Mesenchymal stem cell (in vitro differentiated cells and primary cell): ENCODE measurements around the gene MRPL30.

Experiments used
- DNase-seq: peaks from one replicate; pipeline ENCODE4 v3.0.0-alpha.2; 2013
- H2AFZ ChIP-seq: one replicate; pipeline ENCODE4 v1.6.1; 2013; ENCODE audit warnings: low read depth, mild to moderate bottlenecking, control low read depth, inconsistent platforms, low read length, moderate library complexity
- H2AK5ac ChIP-seq: 2 replicates; pipeline ENCODE4 v1.6.1; 2013; ENCODE audit warnings: low read length, moderate library complexity, mild to moderate bottlenecking, inconsistent platforms; ENCODE audit not compliant: severe bottlenecking
- H2BK120ac ChIP-seq: one replicate; pipeline ENCODE4 v1.6.1; 2013; ENCODE audit warnings: low read depth, mild to moderate bottlenecking, inconsistent platforms, low read length, moderate library complexity
- H2BK12ac ChIP-seq, 2 experiments: one replicate each; pipeline ENCODE4 v1.6.1; 2013; ENCODE audit warnings: inconsistent platforms in 2 of 2, low read length in 2 of 2, mild to moderate bottlenecking in 2 of 2, moderate library complexity in 2 of 2, control low read depth in 1 of 2
- H2BK15ac ChIP-seq: one replicate; pipeline ENCODE4 v1.6.1; 2013; ENCODE audit warnings: mild to moderate bottlenecking, low read depth, inconsistent platforms; ENCODE audit not compliant: poor library complexity, severe bottlenecking
- H2BK5ac ChIP-seq: 2 replicates; pipeline ENCODE4 v1.6.1; 2013; ENCODE audit warnings: low read depth, mild to moderate bottlenecking, low read length, control low read depth, inconsistent platforms; ENCODE audit not compliant: poor library complexity, severe bottlenecking
- H3K14ac ChIP-seq, 2 experiments: one replicate each; pipeline ENCODE4 v1.6.1; 2013; ENCODE audit warnings: inconsistent platforms in 2 of 2, low read length in 2 of 2, control low read depth in 1 of 2, mild to moderate bottlenecking in 1 of 2, moderate library complexity in 1 of 2
- H3K18ac ChIP-seq, 2 experiments: one replicate each; pipeline ENCODE4 v1.6.1; 2013; ENCODE audit warnings: inconsistent platforms in 2 of 2, low read length in 2 of 2, control low read depth in 1 of 2, low read depth in 1 of 2, mild to moderate bottlenecking in 1 of 2
- H3K23ac ChIP-seq, 2 experiments: one replicate each; pipeline ENCODE4 v1.6.1; 2013; ENCODE audit warnings: inconsistent platforms in 2 of 2, low read length in 2 of 2, mild to moderate bottlenecking in 2 of 2, moderate library complexity in 2 of 2, control low read depth in 1 of 2
- H3K27ac ChIP-seq: 2 replicates; pipeline ENCODE4 v1.5.1; 2013; ENCODE audit warnings: mild to moderate bottlenecking, moderate library complexity, low read length, control low read depth, inconsistent platforms; ENCODE audit not compliant: poor library complexity, severe bottlenecking
- H3K27me3 ChIP-seq, 2 experiments: 2 replicates each; pipeline versions ENCODE4 v1.6.1 to v1.7.0; 2013; ENCODE audit warnings: low read length in 2 of 2, mild to moderate bottlenecking in 2 of 2, moderate library complexity in 2 of 2, control low read depth in 1 of 2, inconsistent platforms in 1 of 2; ENCODE audit not compliant: control insufficient read depth in 1 of 2, insufficient read depth in 1 of 2
- H3K36me3 ChIP-seq, 2 experiments: 2 replicates each; pipeline versions ENCODE4 v1.6.1 to v1.7.0; 2013; ENCODE audit warnings: low read length in 2 of 2, control low read depth in 1 of 2, inconsistent platforms in 1 of 2, low read depth in 1 of 2, mild to moderate bottlenecking in 1 of 2; ENCODE audit not compliant: insufficient read depth in 2 of 2, control insufficient read depth in 1 of 2
- H3K4ac ChIP-seq, 2 experiments: one replicate each; pipeline ENCODE4 v1.6.1; 2013; ENCODE audit warnings: inconsistent platforms in 2 of 2, low read length in 2 of 2, mild to moderate bottlenecking in 2 of 2, moderate library complexity in 2 of 2, control low read depth in 1 of 2, low read depth in 1 of 2
- H3K4me1 ChIP-seq: 2 replicates; pipeline ENCODE4 v1.6.1; 2013; ENCODE audit warnings: low read depth, low read length, control low read depth; ENCODE audit not compliant: control insufficient read depth, insufficient read depth
- H3K4me2 ChIP-seq: 2 replicates; pipeline ENCODE4 v1.6.1; 2013; ENCODE audit warnings: low read length, mild to moderate bottlenecking, inconsistent platforms; ENCODE audit not compliant: poor library complexity, severe bottlenecking
- H3K4me3 ChIP-seq, 2 experiments: 2 replicates each; pipeline versions ENCODE4 v1.5.1 to v1.7.0; 2013; ENCODE audit warnings: low read length in 2 of 2, mild to moderate bottlenecking in 2 of 2, control low read depth in 1 of 2, low read depth in 1 of 2; ENCODE audit not compliant: insufficient read depth in 1 of 2
- H3K79me1 ChIP-seq: replicated peaks from 2 replicates; pipeline ENCODE4 v1.6.1; 2013; ENCODE audit warnings: mild to moderate bottlenecking, control low read depth, low read length, inconsistent platforms; ENCODE audit not compliant: poor library complexity, severe bottlenecking
- H3K9ac ChIP-seq: 2 replicates; pipeline ENCODE4 v1.7.0; 2013; ENCODE audit warnings: mild to moderate bottlenecking, low read length, moderate library complexity
- H3K9me3 ChIP-seq: 2 replicates; pipeline ENCODE4 v1.7.0; 2013; ENCODE audit warnings: mild to moderate bottlenecking, low read length; ENCODE audit not compliant: control insufficient read depth
- H4K8ac ChIP-seq: one replicate; pipeline ENCODE4 v1.6.1; 2013; ENCODE audit warnings: inconsistent platforms, mild to moderate bottlenecking, low read length, moderate library complexity
- H4K91ac ChIP-seq: one replicate; pipeline ENCODE4 v1.6.1; 2013; ENCODE audit warnings: mild to moderate bottlenecking, low read length, inconsistent platforms
- WGBS: methylation state at CpG from one replicate; pipeline ENCODE4 v1.1.7; 2013; ENCODE audit warnings: mixed read lengths; 5-methylcytosine and 5-hydroxymethylcytosine counted together

The MRPL30 gene

DNA sequence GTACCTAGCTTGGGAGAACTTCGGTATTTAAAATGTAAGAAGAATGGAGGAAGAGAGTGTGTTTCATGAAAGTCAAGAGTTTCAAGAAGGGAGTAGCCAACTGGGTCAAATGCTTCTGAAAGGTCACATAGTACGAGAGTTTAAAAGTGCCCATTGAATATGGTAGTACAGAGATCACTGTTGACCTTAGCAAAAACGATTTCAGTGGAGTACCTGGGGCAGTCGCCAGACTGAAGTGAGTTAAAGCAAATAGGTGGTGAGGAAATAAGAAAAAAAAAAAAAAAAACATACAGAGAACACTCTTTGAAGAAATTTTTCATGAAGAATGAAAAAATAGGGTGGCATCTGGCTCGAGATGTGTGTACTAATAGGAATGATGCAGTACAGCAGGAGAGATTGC lies 14.8 kb upstream of the MRPL30 start:
- Histone ChIP-seq H3K14ac (no peak overlapping the region), H2BK15ac (no peak overlapping the region), H2AK5ac (no peak overlapping the region), H3K23ac (no peak overlapping the region), H3K9me3 (no peaks in the 10 kb centered on the region), H4K91ac (no peak overlapping the region), H2BK12ac (no peak overlapping the region), H3K79me1 (peaks cover 5% of the 10 kb centered on the region), H3K9ac (no peak overlapping the region), H2BK5ac (no peak overlapping the region), H3K18ac (no peak overlapping the region), H4K8ac (no peak overlapping the region), H2BK120ac (no peak overlapping the region), H2AFZ (no peak overlapping the region), H3K36me3 (peaks cover 5 to 83% of the 10 kb centered on the region in 2 experiments), H3K4me1 (no peaks in the 10 kb centered on the region), H3K27me3 (no peaks in the 10 kb centered on the region), H3K4ac (no peak overlapping the region), H3K4me2 (no peak overlapping the region), H3K4me3 (no peak overlapping the region), H3K27ac (no peak overlapping the region)
- DNase-seq: no peak
- WGBS: 92% methylated on average over 4 of the region's 5 CpGs

DNA sequence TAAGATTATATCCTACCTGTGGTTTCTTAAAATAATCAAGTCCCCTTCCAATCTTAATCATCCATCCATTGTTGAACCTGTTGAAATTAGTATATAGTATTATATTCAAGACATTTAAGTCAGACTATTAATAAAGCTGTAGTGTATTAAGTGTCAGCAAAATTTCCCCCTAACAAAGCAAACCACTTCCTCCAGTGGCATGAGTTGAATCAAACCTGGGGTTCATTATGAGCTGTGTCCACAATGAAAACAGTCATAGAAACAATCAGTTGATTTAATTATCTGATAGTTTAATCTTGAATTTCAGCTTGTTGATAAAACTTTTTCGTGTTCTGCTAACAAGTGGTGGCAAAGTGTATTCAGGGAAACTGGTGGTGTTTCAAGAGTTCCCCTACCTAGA lies 11.4 kb upstream of the MRPL30 start:
- Histone ChIP-seq H2AFZ (no peak overlapping the region), H3K4me1 (no peaks in the 10 kb centered on the region), H3K18ac (no peak overlapping the region), H3K36me3 (peaks cover 8 to 80% of the 10 kb centered on the region in 2 experiments), H3K9ac (no peak overlapping the region), H4K8ac (no peak overlapping the region), H3K27ac (no peak overlapping the region), H2AK5ac (no peak overlapping the region), H2BK5ac (no peak overlapping the region), H2BK12ac (no peak overlapping the region), H2BK15ac (no peak overlapping the region), H4K91ac (no peak overlapping the region), H2BK120ac (no peak overlapping the region), H3K79me1 (peaks cover 10% of the 10 kb centered on the region), H3K9me3 (no peaks in the 10 kb centered on the region), H3K27me3 (no peaks in the 10 kb centered on the region), H3K4me2 (no peak overlapping the region), H3K4ac (no peak overlapping the region), H3K23ac (no peak overlapping the region), H3K4me3 (no peak overlapping the region), H3K14ac (no peak overlapping the region)
- DNase-seq: no peak
- 100% methylated on average over 1 of the region's 1 CpG for WGBS

DNA sequence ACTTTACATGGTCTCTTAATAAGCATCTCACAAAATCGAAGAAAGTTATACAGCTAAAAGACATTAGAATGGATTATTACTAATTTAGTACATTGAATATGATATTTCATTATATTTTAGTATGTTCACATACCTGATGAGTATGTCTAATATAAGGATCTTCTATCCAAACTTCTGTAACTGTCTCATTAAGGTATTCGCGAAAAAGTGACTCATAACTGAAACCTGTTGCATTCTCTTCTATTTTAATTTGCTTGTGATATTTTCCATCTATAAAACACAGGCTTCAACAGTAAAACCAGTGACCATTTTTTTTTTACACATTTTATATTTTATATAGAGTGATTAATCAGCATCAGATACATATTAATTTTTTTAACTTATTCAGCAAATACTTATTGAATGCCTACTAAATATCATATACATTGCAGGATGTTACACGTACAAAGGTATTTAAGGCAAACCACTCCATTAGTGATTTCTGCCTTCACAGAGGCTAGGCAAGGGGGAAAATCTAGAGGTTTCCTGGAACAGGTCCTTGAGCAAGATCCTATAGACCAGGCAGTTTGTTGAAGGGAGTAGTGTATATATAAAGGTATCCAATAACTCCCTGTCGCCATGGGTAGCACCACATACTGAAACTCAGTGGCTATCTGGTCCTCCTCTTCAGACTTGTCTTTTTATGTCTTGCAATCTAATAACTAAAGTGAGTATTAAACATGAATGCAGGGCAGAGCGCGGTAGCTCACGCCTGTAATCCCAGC lies 9.4 kb upstream of the MRPL30 start:
- Histone ChIP-seq H2BK15ac (no peak overlapping the region), H3K27me3 (no peaks in the 10 kb centered on the region), H4K8ac (no peak overlapping the region), H3K14ac (no peak overlapping the region), H3K4me2 (no peak overlapping the region), H3K4me1 (no peaks in the 10 kb centered on the region), H3K27ac (no peak overlapping the region), H2BK120ac (no peak overlapping the region), H3K36me3 (peaks cover 8 to 61% of the 10 kb centered on the region in 2 experiments), H2AFZ (no peak overlapping the region), H3K79me1 (peaks cover 13% of the 10 kb centered on the region), H4K91ac (no peak overlapping the region), H2BK12ac (no peak overlapping the region), H3K9ac (no peak overlapping the region), H3K4me3 (no peak overlapping the region), H3K4ac (no peak overlapping the region), H3K23ac (no peak overlapping the region), H2AK5ac (no peak overlapping the region), H3K9me3 (no peaks in the 10 kb centered on the region), H2BK5ac (no peak overlapping the region), H3K18ac (no peak overlapping the region)
- DNase-seq: no peak
- WGBS: 100% methylated on average over 6 of the region's 8 CpGs

DNA sequence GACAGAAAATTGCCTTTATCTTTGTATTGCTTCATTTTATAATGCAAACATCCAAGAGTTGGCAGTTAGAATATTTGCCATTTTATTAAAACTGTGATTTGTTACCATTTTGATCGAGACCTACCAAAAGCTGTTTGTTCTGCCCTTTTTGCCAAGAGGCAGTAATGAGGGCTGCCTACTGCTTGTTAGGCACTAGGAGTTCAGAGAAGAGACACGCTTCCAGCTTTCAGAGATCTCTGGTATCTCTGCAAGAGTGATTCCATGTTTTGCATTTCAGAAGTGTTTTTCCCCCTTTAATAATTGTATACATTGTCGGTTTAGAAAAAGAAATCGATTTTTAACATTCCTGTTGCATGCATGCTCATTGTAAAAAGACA lies 628 bp downstream of the MRPL30 start:
- 4% methylated on average over 2 of the region's 4 CpGs for WGBS
- H3K4me2 ChIP-seq: peak overlapping the region; percentile 94

More for the DNA sequence above, 628 bp downstream of the MRPL30 start:
- H3K18ac ChIP-seq: no peak overlapping the region
- H4K8ac ChIP-seq: no peak overlapping the region
- H3K4me1 ChIP-seq: peaks cover 4% of the 10 kb centered on the region
- H3K27me3 ChIP-seq: no peaks in the 10 kb centered on the region
- H2AK5ac ChIP-seq: no peak overlapping the region
- H2AFZ ChIP-seq: no peak overlapping the region
- H2BK120ac ChIP-seq: no peak overlapping the region
- no peak overlapping the region for H2BK5ac ChIP-seq
- no peak overlapping the region for H2BK12ac ChIP-seq
- peaks cover 19% of the 10 kb centered on the region for H3K79me1 ChIP-seq
- peak overlapping the region; percentile 82 to 99 for H3K4me3 ChIP-seq
- DNase-seq: no peak
- no peak overlapping the region for H3K14ac ChIP-seq
- H4K91ac ChIP-seq: no peak overlapping the region
- H3K4ac ChIP-seq: no peak overlapping the region
- no peaks in the 10 kb centered on the region for H3K9me3 ChIP-seq
- no peaks in the 10 kb centered on the region for H3K36me3 ChIP-seq
- H3K23ac ChIP-seq: no peak overlapping the region
- H3K27ac ChIP-seq: peak overlapping the region; percentile 94
- no peak overlapping the region for H2BK15ac ChIP-seq
- H3K9ac ChIP-seq: peak overlapping the region; percentile 97
